Suprapubic skin (tissue), 4 donors: ENCODE results near the gene LAMTOR4.

Experiments used
- CTCF ChIP-seq, 2 donors: fragments of 200-600 bp in 1 of 2; fragments of 450-650 bp in 1 of 2; sonication (generic) in 1 of 2; IDR thresholded peaks; one replicate each; pipeline ENCODE4 v1.5.1; 2016 to 2019; ENCODE audit warnings: antibody characterized with exemption in 2 of 2, mild to moderate bottlenecking in 1 of 2, moderate library complexity in 1 of 2
- POLR2A ChIP-seq, 2 donors: fragments of 450-650 bp; IDR thresholded peaks; one replicate each; pipeline ENCODE4 v1.6.1; 2017; ENCODE audit warnings: antibody characterized with exemption in 2 of 2, mild to moderate bottlenecking in 2 of 2, moderate library complexity in 2 of 2
- POLR2AphosphoS5 ChIP-seq, 3 donors: sonication (generic); formaldehyde crosslinking; IDR thresholded peaks; one replicate each; pipeline ENCODE4 v1.6.1; 2017; ENCODE audit warnings: antibody characterized with exemption in 3 of 3

GRCh38 chr7:100200693-100201092, 52.0 kb downstream of the LAMTOR4 start:
- no peak for TF ChIP-seq POLR2AphosphoS5 (IDR thresholded peaks at IDR 0.05)
- TF ChIP-seq POLR2A (IDR thresholded peaks at IDR 0.05): no peak
- TF ChIP-seq CTCF (IDR thresholded peaks at IDR 0.05): no peak
